Measurements from ENCODE around the gene GLRX5.
A peak's percentile ranks its signal among the peaks of the same experiment; 100 is the strongest.

GLRX5 gene

DNA sequence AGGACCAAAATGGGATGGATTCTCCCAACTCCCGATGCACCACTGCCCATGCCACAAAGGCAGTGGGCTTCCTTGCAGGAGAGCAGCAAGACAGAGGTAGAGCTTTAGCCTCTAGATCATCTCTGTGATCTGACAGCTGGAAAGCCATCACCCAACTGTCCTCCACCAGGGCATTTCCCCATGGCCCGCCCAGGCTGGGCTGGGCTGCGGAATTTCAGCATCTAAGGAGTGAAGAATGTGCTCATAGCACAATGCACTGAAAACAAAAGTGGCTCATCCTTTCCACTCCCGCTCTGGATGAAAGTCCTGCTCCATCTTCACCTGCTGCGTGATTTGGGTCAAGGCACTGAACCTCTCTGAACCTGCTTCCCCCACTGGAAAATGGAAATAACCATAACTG lies 24.0 kb upstream of the GLRX5 start:
- TF ChIP-seq, protein P1, sequence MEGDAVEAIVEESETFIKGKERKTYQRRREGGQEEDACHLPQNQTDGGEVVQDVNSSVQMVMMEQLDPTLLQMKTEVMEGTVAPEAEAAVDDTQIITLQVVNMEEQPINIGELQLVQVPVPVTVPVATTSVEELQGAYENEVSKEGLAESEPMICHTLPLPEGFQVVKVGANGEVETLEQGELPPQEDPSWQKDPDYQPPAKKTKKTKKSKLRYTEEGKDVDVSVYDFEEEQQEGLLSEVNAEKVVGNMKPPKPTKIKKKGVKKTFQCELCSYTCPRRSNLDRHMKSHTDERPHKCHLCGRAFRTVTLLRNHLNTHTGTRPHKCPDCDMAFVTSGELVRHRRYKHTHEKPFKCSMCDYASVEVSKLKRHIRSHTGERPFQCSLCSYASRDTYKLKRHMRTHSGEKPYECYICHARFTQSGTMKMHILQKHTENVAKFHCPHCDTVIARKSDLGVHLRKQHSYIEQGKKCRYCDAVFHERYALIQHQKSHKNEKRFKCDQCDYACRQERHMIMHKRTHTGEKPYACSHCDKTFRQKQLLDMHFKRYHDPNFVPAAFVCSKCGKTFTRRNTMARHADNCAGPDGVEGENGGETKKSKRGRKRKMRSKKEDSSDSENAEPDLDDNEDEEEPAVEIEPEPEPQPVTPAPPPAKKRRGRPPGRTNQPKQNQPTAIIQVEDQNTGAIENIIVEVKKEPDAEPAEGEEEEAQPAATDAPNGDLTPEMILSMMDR (IDR thresholded peaks at IDR 0.05; ENCODE audit: control insufficient read depth, extremely low read depth, insufficient read depth), result no peak
- no peak for DNase-seq (ENCODE audit: low read depth)
- no peak overlapping the region for H3K4me3 ChIP-seq (ENCODE audit: low read depth, low read length)

DNA sequence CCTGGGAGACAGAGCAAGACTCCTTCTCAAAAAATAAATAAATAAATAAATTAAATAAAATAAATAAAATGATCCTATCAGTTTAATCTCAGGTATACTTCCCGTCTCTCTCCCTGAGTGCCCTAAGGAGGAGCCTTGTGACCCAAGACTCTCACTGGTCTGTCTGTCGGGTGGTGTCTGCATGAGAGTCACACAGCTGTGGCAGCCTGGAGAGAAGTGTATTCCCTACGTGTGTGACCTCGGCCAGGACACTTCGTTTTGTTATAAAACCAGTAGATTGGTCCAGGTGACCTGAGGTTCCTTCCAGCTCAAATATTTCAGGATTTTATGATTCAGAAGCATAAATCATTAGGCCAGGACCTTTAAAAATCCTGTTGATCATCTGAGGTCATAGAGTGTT lies 23.2 kb upstream of the GLRX5 start:
- DNase-seq (ENCODE audit: low read depth), result peak; percentile 63
- H3K4me3 ChIP-seq (ENCODE audit: low read depth, low read length), result no peak overlapping the region
- TF ChIP-seq, protein P1 (IDR thresholded peaks at IDR 0.05; ENCODE audit: control insufficient read depth, extremely low read depth, insufficient read depth), result no peak

DNA sequence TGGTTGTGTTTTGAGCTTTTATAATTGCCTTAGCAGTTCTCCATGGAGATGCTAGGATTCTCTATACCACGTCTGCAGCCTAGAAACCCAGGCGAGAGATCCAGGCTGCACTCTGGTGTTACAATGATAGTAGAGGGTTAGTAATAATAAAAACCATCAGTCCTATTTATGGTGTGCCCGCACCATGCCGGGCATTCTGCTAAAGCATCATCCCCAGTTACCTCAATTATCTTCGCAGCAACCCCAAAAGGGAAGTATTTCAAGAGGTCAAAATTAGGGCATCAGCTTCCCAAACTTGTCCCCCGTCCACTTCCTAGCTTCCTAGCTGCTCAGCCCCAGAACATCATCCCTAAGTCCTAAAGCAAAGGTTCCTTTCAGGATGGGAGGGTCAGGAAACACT lies 21.6 kb upstream of the GLRX5 start:
- H3K4me3 ChIP-seq (ENCODE audit: low read depth, low read length), result no peak overlapping the region

DNA sequence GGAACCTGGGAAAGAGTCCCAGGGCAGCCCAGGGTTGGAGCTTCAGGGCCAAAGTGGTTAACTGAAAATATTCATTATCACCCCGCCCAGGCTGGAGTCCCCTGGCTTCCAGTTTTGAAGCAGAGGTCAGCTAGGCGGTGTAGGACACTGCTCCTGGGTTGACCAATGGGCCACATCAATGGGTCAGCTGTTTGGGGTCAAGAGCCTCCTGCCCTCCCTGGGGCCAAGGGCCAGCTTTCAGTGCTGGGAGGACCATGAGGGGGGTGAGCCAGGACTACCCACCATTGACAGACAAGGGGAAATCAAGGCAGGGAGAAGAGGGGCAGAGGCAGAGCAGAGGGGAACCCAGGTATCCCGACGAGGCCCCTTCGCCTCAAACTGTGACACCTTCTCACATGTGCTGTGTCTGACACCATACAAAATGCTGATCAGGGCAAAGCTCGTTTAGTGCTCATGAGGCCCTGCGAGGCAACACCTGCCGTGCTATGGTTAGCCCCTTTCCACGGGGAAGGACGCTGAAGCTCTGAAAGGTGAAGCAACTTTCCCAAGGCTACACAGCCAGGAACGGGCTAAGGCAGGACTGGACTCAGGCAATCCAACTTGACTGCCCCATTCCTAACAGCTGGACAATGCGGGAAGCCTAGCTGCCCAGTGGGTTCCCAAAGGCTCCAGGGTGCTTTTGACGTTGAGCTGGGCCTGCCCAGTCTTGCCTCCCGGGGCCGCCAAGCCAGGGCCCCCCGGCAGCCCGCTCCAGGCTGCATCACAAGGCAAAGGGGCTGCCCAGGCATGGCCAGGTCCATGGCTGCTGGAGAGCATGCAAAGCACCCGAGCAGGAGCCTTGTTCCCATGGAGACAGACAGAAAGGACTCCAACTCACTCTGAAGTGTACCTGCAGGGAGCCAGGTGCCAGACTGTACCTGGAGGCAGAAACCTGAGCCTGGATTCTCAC lies 20.4 kb upstream of the GLRX5 start:
- DNase-seq (ENCODE audit: low read depth), result no peak
- H3K4me3 ChIP-seq (ENCODE audit: low read depth, low read length), result no peak overlapping the region
- TF ChIP-seq, protein P1 (IDR thresholded peaks at IDR 0.05; ENCODE audit: control insufficient read depth, extremely low read depth, insufficient read depth), result no peak

More for the DNA sequence above, 21.6 kb upstream of the GLRX5 start:
- TF ChIP-seq, protein P1 (IDR thresholded peaks at IDR 0.05; ENCODE audit: control insufficient read depth, extremely low read depth, insufficient read depth), result no peak
- DNase-seq (ENCODE audit: low read depth), result no peak

DNA sequence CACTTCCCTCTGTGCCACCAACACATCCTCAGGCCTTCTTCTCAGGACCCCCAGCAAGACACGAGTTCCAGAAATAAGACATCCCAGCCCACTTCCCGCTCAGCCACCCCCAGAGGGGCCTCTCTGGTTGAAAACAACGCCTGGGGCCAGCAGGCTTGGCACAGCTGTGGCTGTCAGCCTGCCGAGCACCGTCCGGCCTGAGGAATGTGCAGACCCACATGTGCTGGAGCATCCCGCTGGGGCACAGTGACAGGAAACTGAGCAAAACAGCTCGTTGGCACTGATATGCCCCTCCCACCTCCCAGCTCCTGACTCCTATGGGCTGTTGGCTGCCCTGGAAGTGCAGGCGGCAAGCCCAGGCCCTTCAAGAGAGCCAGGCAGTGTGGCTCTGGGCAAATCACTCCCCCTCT lies 19.8 kb upstream of the GLRX5 start:
- DNase-seq (ENCODE audit: low read depth), result no peak
- TF ChIP-seq, protein P1 (IDR thresholded peaks at IDR 0.05; ENCODE audit: control insufficient read depth, extremely low read depth, insufficient read depth), result no peak
- no peak overlapping the region for H3K4me3 ChIP-seq (ENCODE audit: low read depth, low read length)

DNA sequence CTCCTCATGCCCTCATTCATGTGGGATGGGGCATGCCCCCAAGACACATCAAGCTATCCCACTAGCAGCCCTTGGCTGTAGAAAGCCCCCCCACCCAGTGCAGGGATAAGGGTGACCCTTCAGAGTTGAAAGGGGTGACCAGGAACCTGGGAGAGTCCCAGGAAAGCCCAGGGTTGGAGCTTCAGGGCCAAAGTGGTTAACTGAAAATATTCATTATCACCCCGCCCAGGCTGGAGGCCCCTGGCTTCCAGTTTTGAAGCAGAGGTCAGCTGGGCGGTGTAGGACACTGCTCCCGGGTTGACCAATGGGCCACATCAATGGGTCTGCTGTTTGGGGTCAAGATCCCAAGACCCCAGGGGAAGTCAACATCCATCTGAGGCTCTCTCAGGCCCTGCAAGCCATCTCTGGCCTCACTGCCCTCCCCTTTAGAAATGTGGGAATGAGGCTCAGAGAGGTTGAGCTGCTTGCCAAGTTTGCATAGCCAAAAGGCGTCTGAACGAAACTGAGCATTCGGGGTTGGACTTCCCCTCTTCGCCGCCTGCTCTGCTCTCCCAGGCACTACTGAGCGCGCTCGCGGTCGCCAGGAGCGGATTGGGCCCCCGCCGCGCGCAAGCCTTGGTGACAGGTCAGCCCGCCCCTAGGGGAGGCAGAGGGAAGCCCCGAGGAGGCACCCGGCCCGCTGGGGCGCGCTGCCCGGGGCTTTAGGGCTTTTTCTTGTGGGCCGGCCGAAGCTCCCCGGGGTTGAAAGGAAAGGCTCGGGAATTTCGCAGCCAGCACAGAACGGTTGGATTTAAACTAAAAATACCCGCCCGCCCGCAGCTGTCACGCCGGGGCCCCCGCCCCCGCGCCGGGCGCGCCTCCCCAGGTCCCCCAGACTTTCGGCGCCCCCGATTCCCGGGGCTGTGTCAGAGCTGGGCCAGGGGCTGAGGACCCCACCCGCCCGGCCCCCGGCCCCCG lies 19.0 kb upstream of the GLRX5 start:
- DNase-seq (ENCODE audit: low read depth), result no peak
- H3K4me3 ChIP-seq (ENCODE audit: low read depth, low read length), result peak overlapping the region; percentile 54
- TF ChIP-seq, protein P1 (IDR thresholded peaks at IDR 0.05; ENCODE audit: control insufficient read depth, extremely low read depth, insufficient read depth), result peak; percentile 3; the same call in 1 of the 2 replicates

Data from LNCaP clone FGC (cell line).